HK-2 (cell line): Measurements from ENCODE around the gene NDC80.
"Not testable (repeated sequence)": the region's sequence is repeated elsewhere in the genome, so short reads cannot be mapped to it uniquely, and the experiment has no call there.

Experiments
- DNase-seq: peaks from one replicate; pipeline ENCODE4 v3.0.0-alpha.2; 2018; ENCODE audit not compliant: unreplicated experiment

NDC80 gene

DNA sequence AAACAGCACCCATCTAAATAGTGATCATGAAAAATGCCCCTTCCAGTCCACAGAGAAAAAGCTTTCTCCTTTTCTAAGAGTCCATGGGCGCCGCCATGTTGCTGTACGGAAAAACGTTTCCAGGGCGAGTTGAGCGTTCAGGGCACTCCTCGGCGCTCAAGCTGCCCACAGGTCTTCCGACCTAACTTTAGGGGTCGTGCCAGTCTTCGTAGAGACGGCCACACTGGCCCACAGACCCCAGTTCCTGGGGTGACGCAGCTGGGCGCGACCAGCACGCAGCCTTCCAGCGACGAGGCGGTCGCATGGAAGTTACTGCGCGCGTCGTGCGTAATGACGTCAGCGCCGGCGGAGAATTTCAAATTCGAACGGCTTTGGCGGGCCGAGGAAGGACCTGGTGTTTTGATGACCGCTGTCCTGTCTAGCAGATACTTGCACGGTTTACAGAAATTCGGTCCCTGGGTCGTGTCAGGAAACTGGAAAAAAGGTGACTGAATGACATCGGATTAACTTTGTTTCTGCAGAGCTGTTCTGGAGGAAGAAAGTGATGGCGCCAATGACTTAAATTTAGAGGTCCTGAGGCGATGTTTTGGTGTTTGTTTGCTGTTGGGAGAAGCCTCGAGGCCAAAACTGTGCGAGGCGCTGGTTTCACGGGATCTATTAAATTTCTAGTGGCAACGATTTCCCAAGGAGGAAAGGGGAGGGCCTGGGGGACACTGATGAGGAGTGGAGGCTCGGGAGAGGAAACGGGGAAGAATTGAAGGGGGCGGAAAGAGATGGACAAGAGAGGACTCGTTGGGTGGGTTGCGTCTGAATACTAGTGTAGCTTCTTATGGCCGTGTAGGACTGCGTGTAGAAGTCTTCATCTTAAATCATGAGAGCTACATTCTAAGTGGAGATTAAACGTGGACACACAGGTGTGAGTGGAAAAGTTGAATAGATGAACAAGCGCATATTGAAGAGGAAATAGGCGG lies at the start of gene NDC80, which contains the start of gene METTL4:
Gene NDC80 (plus strand): TSS at position 358 of the 971 bp plus-strand sequence. CDS start 1,429 bp downstream, outside the sequence.
Gene METTL4 (minus strand): TSS at position 306 of the 971 bp plus-strand sequence. CDS start 4,289 bp downstream, outside the sequence.
- peak; percentile 77 for DNase-seq

DNA sequence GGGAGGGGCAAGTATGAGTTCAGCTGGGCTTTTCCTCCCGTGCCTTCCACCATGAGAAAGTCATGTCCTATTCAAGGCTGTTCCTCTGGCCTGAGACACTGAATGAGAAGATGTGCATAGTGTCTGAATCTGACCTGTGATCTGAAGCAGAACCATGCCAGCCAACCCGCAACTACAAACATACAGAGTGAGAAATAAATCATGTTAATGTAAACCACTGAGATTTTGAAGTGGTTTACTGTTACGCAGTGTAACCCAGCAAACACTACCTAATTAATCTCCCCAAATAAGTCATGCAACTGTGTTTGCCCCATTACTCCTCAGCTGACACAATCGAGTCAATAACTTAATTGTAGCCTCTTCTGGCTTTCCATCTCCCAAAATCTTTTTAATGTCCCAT lies 49.2 kb upstream of the NDC80 start:
- DNase-seq, result no peak

DNA sequence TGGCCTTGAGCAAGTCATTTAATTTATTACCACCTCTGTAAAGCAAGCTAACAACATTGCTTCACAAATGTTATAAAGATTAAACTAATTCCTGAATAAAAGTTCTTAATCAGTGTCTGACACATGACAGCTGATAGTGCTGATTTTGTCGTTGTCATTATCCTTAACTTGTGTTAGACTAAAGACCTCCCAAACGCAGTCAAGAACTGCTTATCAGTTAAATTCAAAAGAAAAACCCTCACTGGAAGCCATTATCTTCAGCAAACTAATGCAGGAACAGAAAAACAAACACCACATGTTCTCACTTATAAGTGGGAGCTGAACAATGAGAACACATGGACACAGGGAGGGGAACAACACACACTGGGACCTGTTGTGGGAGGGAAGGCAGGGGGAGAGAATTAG lies 46.6 kb upstream of the NDC80 start:
- DNase-seq, result not testable (repeated sequence)

DNA sequence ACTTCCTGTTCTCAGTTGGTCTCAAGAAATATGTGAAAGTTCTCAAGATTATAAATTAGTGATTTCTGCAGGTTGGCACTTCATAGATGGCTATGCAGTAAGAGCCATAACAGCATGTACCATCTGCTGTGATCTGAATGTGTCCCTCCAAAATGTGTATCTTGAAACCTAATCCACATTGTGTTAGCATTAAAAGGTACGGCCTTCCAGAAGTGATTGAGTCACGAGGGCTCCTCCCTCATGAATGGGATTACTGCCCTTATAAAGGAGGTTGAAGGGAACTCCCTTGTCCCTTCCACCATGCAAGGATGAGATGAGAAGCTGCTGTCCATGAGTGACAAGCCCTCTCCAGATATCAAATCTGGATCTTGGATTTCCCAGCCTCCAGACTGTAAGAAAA lies 45.0 kb upstream of the NDC80 start:
- no peak for DNase-seq

DNA sequence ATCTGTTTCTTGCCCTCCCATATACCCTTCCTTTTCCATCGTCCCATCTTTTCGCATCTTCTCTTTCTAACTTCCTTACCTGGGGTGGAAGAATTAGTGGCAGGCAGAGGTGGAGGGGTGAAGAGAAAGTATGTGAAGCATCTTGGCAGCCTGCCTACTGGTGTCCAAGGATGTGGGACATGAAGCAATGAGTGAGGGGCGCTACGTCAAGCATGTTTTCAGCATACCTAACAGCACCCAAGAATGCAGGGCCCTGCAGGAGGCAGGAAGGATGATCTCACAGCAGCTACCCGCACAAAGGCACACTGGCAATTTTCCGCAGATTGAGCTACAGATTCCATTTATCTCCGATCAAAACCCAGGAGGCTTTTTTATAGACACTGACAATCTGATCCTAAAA lies 42.2 kb upstream of the NDC80 start:
- DNase-seq, result peak; percentile 29

DNA sequence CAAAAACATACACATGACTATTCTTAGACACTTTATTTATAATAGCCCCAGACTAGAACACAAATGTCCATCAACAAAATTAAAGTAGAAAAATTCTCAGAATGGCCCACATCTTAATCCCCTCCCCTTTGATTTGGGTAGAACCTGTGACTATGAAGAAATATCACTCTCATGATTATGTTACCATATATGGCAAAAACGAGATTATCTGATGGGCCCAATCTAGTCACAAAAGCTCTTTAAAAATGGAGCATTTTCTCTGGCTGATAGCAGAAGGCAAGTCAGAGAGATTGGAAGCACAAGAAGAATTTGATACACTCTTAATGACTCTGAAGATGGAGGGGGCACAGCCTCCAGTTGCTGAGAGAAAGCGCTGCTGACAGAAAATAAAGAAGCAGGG lies 39.6 kb upstream of the NDC80 start:
- no peak for DNase-seq

DNA sequence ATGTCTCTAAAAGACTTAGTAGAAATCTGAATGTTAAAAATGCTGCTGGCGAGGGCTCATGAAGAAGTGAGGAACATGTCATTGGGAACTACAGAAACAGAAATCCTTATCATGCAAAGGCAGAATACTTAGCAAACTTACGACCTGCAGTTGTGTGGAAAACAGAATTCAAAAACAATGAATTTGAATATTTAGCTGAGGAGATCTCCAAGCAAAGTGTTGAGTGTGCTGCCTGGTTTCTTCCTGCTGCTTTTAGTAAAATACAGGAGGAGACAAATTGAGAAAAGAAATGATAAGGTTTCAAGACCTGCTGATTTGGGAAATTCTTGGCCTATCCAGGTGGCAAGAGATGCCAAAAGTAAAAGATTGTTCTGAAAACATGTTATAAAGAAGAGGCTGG lies 38.6 kb upstream of the NDC80 start:
- no peak for DNase-seq

DNA sequence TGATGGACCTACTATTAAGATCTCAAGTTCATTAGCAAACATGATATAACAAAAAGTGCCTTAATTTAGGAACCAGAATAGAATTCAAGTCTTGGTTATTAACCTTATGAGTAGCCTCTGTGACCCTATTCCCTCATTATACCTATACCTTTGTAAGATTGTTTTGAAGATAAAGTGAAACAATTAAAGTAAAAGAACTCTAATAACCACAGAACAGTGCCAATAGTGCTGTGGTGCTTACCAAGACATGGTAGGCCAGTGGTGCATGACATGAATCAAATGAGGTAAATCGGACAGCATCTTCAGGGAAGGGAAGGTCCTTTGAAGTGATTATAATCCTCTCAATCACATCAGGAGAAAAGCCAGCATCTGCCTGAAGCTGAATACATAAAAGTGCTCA lies 36.5 kb upstream of the NDC80 start:
- no peak for DNase-seq

DNA sequence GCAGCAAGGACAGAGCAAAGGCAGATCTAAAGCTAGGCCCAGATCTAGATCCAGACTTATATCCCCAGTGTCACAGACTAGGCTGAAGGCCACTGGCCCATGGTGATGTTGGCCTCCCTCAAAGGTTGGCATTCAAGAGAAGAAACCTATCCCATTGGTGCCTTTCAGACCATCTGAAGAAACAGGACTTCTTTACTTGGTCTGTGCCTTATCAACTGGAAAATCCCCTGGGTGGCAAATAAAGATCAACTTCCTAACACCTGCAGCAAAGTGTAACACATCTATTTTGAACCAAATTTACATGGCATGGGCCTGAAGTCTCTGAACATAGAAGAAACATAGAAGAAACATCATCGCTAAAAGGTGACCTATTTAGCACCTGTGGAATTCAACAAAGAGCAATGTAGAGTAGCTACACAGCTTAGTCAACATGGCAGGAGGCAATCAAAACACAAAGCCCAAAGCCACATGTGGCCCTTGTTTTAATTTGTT lies 35.9 kb upstream of the NDC80 start:
- DNase-seq, result no peak

DNA sequence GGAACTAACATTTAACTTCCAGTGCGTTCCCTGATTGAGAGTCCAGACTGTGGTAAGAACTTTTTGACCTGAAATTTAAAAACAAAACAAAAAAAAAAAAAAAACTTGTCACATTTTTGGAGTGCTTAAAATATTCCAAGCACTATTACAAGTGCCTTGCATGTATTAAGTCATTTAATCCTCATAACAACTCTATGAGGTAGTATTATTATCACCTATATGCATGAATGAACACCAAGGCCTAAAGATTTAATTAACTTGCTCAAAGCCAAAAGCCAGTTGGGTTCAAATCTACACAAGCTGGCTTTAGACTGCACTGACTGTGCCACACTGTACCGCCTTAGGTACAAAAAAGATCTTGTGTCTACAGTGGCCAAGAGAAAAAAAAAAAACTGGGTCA lies 35.3 kb upstream of the NDC80 start:
- no peak for DNase-seq

DNA sequence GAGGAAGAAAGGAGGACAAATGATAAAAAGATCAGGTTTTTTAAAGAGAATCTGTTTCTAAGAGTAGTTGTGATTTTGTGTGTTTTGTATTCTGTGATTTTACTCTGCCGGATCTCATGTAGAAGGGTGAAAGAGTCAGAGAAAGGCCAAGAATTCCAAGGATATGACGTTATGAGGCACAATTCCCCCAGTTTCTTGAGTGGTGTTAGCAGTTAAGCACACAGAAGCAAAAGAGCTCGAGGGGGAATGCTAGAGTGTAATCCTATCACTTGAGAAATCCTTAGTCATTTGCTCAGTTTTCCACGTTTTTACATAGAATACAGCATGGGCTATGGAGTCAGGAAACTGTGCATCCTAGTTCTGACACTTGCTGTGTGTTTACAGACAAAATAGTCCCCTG lies 34.9 kb upstream of the NDC80 start:
- no peak for DNase-seq

DNA sequence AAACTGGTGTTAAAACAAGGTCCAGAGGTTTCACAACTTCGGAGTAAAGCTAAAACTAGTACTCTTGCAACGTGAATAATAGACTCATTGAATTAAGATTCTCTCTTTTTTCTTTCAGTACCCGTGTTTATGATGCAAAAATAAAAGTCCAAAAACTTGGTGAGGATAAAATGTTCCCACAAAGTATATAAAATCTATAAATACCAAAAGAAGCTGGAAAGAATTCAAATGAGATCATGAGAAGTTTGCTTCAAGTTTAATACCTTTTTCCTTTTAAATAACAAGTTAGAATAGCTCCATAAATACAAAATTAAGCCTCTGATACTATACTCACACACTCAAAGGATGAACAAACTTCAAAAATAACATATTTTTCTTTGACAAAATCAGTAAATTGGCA lies 34.1 kb upstream of the NDC80 start:
- no peak for DNase-seq

DNA sequence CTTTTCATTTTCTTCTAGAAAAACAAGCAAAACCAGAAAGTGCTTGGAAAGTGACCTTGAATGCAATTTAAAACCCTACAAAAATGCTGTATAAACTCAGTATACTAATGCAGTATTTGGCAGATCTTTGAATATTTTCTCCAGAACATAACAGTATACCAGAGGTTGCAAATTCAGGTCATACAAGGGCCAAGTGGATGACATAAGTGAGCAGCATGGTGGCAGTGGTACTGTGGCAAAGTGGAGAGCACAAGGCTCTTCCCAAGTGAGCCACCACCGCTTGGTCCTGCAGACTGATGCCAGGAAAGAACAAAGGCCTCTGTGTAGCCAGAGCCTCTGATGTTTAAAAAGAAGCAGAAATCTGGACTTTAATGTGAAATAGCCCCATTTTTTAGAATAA lies 33.1 kb upstream of the NDC80 start:
- DNase-seq, result no peak

DNA sequence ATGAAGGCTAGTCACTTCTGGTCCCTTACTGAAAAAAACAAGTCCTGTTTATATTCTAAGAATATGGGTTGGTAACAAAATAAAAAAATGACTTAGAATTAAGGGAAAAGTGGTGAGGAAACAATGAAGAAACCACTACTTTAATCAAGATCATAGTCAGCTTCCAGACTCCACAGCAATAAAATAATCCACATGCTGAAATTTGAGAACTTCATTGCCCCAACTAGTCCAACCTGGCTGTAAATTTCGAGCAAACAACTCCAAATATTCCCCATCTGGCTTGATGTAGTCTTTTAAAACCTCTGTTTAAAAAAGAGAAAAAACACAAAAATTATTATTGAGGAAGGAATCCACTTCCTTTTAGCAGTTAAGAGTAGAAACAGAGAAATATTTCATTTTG lies 32.5 kb upstream of the NDC80 start:
- no peak for DNase-seq

DNA sequence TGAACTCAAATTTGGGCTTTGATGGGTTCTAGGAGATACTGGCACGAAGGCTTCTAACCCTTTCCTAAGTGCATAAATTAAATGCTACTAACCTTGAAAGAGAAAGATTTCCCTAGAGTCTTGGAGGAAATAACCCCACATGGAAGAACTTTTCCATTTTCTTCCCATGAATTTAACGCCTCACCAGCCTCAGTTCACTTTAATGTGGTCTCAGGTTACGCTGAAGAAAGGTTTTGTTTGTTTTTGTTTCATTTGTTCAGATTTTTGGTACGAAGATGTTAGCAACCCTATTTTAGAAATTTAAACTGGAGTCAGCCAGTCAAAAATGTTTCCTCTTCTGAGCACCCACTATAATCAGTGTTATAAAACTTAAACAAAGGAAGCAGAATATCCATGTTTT lies 30.8 kb upstream of the NDC80 start:
- DNase-seq, result no peak

DNA sequence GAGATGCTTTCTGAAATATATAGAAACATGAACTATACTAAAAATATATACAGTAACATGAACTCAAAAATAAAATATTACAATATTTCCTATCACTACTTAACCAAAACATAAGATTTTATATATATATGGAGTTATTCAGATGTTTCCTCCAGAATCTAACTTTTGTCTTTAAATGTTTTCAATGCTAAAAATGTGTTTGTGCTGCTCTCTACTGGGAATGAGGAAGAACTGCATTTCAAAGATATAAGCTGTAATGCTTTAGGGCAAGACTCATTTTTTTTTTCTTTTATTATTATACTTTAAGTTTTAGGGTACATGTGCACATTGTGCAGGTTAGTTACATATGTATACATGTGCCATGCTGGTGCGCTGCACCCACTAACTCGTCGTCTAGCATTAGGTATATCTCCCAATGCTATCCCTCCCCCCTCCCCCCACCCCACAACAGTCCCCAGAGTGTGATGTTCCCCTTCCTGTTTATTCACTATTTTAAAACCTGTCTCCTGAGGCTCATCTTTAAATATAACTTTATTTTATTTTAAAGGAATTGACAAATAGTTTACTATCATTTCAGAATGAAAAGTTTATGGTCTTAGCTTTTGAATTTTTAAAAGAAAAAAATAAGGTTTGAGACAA lies 29.3 kb upstream of the NDC80 start:
- DNase-seq, result not testable (repeated sequence)

DNA sequence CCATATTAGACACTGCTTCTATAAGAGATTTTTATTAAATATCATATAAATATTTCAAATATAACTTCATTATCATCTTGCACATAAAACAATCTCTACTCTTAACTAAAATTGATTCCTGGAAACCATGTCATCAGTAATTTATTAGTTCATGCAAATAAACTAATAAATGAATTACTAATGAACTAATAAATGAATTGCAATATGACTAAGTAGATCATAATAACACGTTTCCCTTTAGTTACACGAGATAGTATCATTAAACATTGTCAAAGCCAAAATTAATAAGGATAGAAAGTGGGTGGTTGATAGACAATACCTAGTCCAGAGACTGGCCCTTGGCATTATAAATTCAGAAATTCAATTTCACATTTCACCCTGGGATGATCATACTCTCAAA lies 26.2 kb upstream of the NDC80 start:
- no peak for DNase-seq

DNA sequence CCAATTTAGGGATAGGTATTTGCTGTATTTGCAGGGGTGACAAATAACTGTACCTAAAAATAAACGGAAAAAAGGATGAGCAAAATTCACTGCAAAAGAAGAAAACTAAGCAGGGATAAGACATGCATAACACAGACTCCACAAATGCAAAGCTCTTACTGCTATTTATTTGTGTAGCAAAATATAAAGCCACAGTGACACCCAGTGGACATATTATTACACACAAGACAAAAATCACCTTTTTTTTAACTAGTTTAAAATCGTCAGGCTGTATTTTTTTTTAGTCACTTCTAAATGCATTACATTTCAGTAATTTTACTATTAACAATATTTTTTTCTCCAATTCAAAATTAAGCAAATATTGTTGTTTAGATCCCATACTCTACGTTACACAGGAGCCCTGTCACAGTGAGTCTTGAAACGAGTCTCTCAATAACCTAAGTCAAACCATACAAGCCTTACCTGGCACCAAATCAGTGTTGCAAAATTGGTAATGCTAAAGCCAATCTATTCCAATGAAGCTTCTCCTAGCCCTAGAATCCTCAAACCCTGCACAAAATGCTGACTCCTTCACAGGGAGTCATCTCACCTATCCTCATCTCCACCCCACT lies 23.8 kb upstream of the NDC80 start:
- DNase-seq, result no peak

DNA sequence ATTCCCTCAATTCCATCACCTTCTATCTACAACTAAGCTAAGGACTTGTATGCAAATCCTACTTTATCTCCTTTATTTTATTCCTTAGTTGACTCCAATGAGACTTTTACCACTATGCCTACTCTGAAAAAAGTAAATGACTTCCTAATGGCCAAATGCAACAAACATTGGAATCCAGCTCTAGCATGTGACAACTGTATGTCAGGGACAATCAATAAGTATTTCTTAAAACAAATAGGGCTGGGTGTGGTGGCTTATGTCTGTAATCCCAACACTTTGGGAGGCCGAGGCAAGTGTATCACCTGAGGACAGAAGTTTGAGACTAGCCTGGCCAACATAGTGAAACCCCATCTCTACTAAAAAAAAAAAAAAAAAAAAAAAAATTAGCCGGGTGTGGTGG lies 21.9 kb upstream of the NDC80 start:
- DNase-seq, result no peak

DNA sequence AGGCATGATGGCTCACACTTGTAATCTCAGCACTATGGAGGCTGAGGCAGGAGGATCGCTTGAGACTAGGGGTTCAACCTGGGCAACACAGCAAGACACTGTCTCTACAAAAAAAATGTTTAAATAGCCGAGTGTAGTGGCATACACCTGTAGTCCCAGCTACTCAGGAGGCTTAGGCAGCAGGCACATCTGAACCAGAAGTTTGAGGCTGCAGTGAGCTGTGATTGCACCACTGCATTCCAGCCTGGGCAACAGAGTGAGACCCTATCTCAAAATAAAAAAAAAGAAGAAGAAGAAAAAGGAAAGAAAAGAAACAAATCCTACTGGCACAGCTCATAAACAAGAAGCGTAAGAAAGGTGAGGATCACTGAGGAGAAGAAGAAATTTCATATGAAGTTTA lies 19.9 kb upstream of the NDC80 start:
- DNase-seq, result no peak

DNA sequence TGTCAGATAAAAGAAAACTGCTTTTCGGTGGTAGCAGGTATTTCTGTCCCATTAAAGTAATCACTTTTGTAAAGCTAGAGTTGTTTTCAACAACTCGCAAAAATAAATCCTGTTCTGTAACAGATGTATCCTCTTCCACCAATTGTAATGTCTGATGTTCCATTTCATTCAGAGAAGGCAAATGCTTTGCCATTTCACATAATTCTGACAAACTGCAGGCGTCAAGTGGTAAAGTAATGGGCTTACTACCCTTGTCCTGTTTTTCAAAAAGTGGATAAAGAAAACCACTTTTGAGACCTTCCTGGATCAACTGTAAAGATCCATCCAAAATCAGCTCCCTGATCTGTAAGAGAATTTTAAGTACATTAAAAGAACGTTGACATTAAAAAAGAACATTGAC lies 16.7 kb upstream of the NDC80 start:
- no peak for DNase-seq

DNA sequence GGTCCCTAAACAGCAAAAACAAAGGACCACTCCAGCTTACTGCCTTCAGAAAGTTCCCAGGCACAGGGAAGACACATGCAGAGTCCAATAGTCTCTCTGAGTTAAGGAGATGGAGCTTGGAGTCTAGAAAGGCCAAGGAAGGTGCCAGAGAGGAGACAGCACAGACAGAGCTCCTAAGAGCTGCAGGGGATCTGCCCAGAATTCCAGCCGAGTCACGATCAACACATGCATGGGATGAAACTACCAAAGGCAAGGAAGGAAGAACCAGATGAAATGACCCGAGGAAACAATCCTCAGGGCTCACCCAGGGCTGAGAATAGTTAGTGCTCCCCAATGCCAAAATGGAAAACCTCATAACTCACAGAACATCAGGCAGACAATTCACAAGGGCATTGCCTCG lies 15.5 kb upstream of the NDC80 start:
- DNase-seq, result no peak

DNA sequence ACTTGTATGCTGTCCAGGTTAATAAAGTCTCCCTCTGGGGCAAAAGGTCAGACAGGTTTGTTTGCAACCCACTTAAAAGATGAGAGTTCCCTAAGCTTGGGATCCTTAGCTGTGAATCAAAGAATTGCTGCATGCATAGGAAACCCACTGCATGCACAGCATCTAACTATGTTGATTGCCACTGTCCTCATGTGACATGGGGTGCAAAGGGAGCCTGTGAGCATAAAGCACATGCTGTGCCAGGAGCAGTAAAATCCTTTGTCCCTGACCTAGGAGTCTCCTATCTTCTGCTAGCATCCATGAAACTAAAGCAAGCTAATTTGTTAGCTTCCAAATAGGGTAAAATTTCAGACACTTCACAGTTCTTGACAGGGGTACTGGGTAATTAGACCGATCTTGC lies 13.8 kb upstream of the NDC80 start:
- DNase-seq, result no peak
